GM19455 (cell line): ENCODE data around the gene RASSF7.
A peak's percentile ranks its signal among the peaks of the same experiment; 100 is the strongest.

Source experiments
- ATAC-seq: cut with Tn5 transposase; IDR thresholded peaks from one replicate; pipeline ENCODE4 v1.9.1; 2021; ENCODE audit not compliant: unreplicated experiment

RASSF7 gene

GRCh38 chr11:532527-532985 is 28.2 kb upstream of the RASSF7 start:
- no peak for ATAC-seq

- no peak for ATAC-seq
These were observed 27.7 kb upstream of the RASSF7 start for GRCh38 chr11:532986-533585.

- ATAC-seq = no peak
These were observed 27.0 kb upstream of the RASSF7 start for GRCh38 chr11:533586-534395.

- peak; percentile 1 for ATAC-seq
These were observed 26.2 kb upstream of the RASSF7 start for GRCh38 chr11:534396-535209.

- peak; percentile 12 for ATAC-seq
These were observed 25.6 kb upstream of the RASSF7 start for GRCh38 chr11:535210-535518.

GRCh38 chr11:535519-536454 is 25.0 kb upstream of the RASSF7 start, which contains the start of gene HRAS:
TSS of gene HRAS (minus strand) at chr11:535576.
- peak; percentile 62 for ATAC-seq

GRCh38 chr11:536841-537621 is 23.7 kb upstream of the RASSF7 start, which contains the start of gene LRRC56:
TSS of gene LRRC56 (plus strand) at chr11:537527. CDS start at chr11:540685, 3,158 bp downstream.
- peak; percentile 50 for ATAC-seq

- ATAC-seq = no peak
These were observed 22.9 kb upstream of the RASSF7 start for GRCh38 chr11:537622-538430.

GRCh38 chr11:538431-539051 is 22.2 kb upstream of the RASSF7 start:
- ATAC-seq = no peak

- no peak for ATAC-seq
These were observed 20.7 kb upstream of the RASSF7 start for GRCh38 chr11:539971-540481.

GRCh38 chr11:540583-541432 is 20.0 kb upstream of the RASSF7 start:
- no peak for ATAC-seq

GRCh38 chr11:541433-541885 is 19.3 kb upstream of the RASSF7 start:
- ATAC-seq = no peak

- no peak for ATAC-seq
These were observed 16.0 kb upstream of the RASSF7 start for GRCh38 chr11:544817-545166.

GRCh38 chr11:545171-545570 is 15.6 kb upstream of the RASSF7 start:
- ATAC-seq = no peak

GRCh38 chr11:548700-549603 is 11.8 kb upstream of the RASSF7 start:
- no peak for ATAC-seq

GRCh38 chr11:550021-550745 is 10.6 kb upstream of the RASSF7 start:
- ATAC-seq = no peak
